PC-9 (cell line): ENCODE data around the gene PSG4. TPM values are rescaled to one million over a fixed set of nuclear protein-coding genes. Genes with fewer than 3 reads are reported as not detected.
"Not testable (repeated sequence)": the region's sequence is repeated elsewhere in the genome, so short reads cannot be mapped to it uniquely, and the experiment has no call there.

Source experiments
- BruUV-seq: library from RNA; stranded (reverse); fragments of 400-500 nt; replicated peaks from 2 replicates; lab custom pipeline; 2021; lab: Mats Ljungman, UMichigan
- CTCF ChIA-PET: fragments of 300-600 bp; sonication (Branson Sonifier 250); formaldehyde crosslinking; loops from one replicate; lab custom pipeline; 2022; ENCODE audit warnings: antibody characterized with exemption; lab: Charles Lee
- POLR2A ChIA-PET: fragments of 300-600 bp; sonication (Branson Sonifier 250); formaldehyde crosslinking; loops from one replicate; lab custom pipeline; 2022; ENCODE audit warnings: antibody characterized with exemption; ENCODE audit not compliant: unreplicated experiment; lab: Charles Lee
- DNase-seq, 2 experiments: peaks; one replicate each; pipeline versions ENCODE4 v3.0.0 to v3.0.0-alpha.2; 2015 to 2022; ENCODE audit warnings: mixed read lengths in 1 of 2
- H2AFZ ChIP-seq: fragments of 200-600 bp; sonication (generic); 2 replicates; pipeline ENCODE4 v1.8.1; 2017; ENCODE audit warnings: antibody characterized with exemption
- H3F3A ChIP-seq: fragments of 200-600 bp; sonication (generic); 2 replicates; pipeline ENCODE4 v1.8.1; 2017; ENCODE audit warnings: antibody characterized with exemption, mild to moderate bottlenecking, low read depth; ENCODE audit not compliant: insufficient read depth
- H3K27ac ChIP-seq: fragments of 200-600 bp; sonication (generic); 2 replicates; pipeline ENCODE4 v1.6.1; 2016; ENCODE audit warnings: mixed run types
- H3K27me3 ChIP-seq: fragments of 200-600 bp; sonication (generic); 2 replicates; pipeline ENCODE4 v1.6.1; 2016; ENCODE audit warnings: low read depth, mixed run types; ENCODE audit not compliant: insufficient read depth
- H3K36me3 ChIP-seq: fragments of 200-600 bp; sonication (generic); 2 replicates; pipeline ENCODE4 v1.6.1; 2016; ENCODE audit warnings: low read depth, mixed run types
- H3K4me1 ChIP-seq: fragments of 200-600 bp; sonication (generic); replicated peaks from 2 replicates; pipeline ENCODE4 v1.6.1; 2016; ENCODE audit warnings: mixed run types; ENCODE audit not compliant: insufficient read depth
- H3K4me2 ChIP-seq: fragments of 200-600 bp; sonication (generic); 2 replicates; pipeline ENCODE4 v1.6.1; 2017; ENCODE audit warnings: mixed run types
- H3K4me3 ChIP-seq: fragments of 200-600 bp; sonication (generic); 2 replicates; pipeline ENCODE4 v1.6.1; 2016; ENCODE audit warnings: mixed run types
- H3K79me2 ChIP-seq: fragments of 200-600 bp; sonication (generic); 2 replicates; pipeline ENCODE4 v1.6.1; 2017; ENCODE audit warnings: low read depth, mixed run types
- H3K9me2 ChIP-seq: fragments of 200-600 bp; sonication (generic); 2 replicates; pipeline ENCODE4 v1.8.1; 2017; ENCODE audit warnings: mild to moderate bottlenecking; ENCODE audit not compliant: insufficient read depth
- H3K9me3 ChIP-seq: fragments of 200-600 bp; sonication (generic); 2 replicates; pipeline ENCODE4 v1.8.1; 2016; ENCODE audit warnings: low read depth; ENCODE audit not compliant: insufficient read depth
- H4K20me1 ChIP-seq: fragments of 200-600 bp; sonication (generic); 2 replicates; pipeline ENCODE4 v1.8.1; 2017; ENCODE audit not compliant: insufficient read depth
- intact Hi-C: fragments of 100-400 bp; cut with micrococcal nuclease; formaldehyde crosslinking; loops from one replicate; pipeline ENCODE4 v1.10.0; 2022; ENCODE audit not compliant: unreplicated experiment
- total RNA-seq: library from RNA; stranded (reverse); gene quantifications from 2 replicates; pipeline ENCODE4 v1.2.3, GENCODE V29; 2021
- TF ChIP-seq, protein P1 (sequence below): fragments of 200-600 bp; sonication (generic); conservative IDR thresholded peaks from 2 replicates; pipeline ENCODE4 v1.6.1; 2017; ENCODE audit warnings: mixed run types, antibody characterized with exemption, mild to moderate bottlenecking, moderate library complexity

The PSG4 gene
- total RNA-seq, 1 experiment from 2014 or later, result 0.24 TPM

DNA sequence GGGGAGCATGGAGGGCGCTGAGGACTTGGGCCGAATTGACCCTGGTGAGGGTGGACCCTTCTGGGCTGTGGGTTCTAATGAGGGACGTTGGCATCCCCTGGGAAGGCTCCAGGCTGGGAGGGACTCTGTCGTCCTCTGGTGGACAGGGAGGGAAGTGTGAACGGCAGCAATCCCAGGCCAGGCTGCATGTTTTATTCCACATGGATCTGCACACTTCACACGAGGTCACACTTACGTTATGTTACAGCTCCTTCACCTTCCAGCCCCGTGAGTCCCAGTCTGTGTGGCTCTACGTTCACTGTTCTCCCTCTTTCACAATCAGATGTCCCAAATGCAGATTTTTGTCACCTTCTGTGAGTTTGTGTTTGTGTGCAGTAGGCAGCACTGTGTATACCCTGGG is 17.3 kb downstream of the PSG4 start:
- H3K27ac ChIP-seq, H3K9me2 ChIP-seq, H3K79me2 ChIP-seq, intact Hi-C loops, POLR2A ChIA-PET, H2AFZ ChIP-seq, H3K9me3 ChIP-seq, H3K27me3 ChIP-seq, H3K36me3 ChIP-seq, H3F3A ChIP-seq, BruUV-seq, H4K20me1 ChIP-seq, H3K4me2 ChIP-seq, DNase-seq, H3K4me3 ChIP-seq: not testable (repeated sequence)
- H3K4me1 ChIP-seq, result peaks cover 12% of the 10 kb centered on the region; the same call in 1 of the 2 replicates
- TF ChIP-seq, protein P1, sequence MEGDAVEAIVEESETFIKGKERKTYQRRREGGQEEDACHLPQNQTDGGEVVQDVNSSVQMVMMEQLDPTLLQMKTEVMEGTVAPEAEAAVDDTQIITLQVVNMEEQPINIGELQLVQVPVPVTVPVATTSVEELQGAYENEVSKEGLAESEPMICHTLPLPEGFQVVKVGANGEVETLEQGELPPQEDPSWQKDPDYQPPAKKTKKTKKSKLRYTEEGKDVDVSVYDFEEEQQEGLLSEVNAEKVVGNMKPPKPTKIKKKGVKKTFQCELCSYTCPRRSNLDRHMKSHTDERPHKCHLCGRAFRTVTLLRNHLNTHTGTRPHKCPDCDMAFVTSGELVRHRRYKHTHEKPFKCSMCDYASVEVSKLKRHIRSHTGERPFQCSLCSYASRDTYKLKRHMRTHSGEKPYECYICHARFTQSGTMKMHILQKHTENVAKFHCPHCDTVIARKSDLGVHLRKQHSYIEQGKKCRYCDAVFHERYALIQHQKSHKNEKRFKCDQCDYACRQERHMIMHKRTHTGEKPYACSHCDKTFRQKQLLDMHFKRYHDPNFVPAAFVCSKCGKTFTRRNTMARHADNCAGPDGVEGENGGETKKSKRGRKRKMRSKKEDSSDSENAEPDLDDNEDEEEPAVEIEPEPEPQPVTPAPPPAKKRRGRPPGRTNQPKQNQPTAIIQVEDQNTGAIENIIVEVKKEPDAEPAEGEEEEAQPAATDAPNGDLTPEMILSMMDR, result peak; percentile 63
- CTCF ChIA-PET, result interaction anchor here (0.6 to 0.7 kb wide), 2 partner anchors 18 to 76 kb away, joined by 3 read pairs; partner anchors contain the start of gene PSG4

DNA sequence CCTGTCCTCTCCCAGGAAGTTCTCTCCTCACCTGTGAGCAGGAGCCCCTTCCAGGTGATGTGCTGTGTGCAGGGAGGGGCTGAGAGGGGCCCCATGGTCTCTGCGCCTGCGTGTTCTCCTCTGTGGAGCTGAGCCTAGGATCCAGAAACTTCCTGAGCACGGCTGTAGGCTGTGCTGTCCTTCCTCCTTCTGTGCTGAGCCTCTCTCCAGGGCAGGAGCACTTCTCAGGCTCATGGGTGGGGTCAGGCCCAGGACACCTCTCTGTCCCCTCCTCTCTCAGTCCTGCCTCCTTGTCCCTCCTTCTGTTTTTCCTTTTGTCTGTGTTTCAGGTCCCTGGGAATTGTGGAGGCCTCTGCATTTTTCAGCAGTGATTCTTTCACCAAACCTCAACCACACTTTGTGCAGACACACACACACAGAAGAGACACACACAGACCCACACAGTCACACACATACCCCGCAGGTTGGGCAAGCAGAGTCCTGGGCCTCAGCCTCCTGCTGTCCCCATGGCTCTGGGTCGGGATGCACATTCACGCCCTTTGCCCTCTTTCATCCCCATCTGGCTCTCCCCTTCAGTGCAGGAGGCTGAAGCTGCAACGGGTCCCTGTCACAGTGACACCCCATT is 19.0 kb downstream of the PSG4 start, which contains the start of gene PSG5:
PSG5 (minus strand) TSS at position 226 of the 625 bp plus-strand sequence; CDS start at position 95, 131 bp downstream.
- BruUV-seq, H3K9me2 ChIP-seq, H3K27ac ChIP-seq, H3K4me3 ChIP-seq, H3K79me2 ChIP-seq, H3K9me3 ChIP-seq, CTCF ChIA-PET, H2AFZ ChIP-seq, intact Hi-C loops, H4K20me1 ChIP-seq, H3K27me3 ChIP-seq, H3K36me3 ChIP-seq, POLR2A ChIA-PET, H3K4me2 ChIP-seq, H3F3A ChIP-seq, DNase-seq: not testable (repeated sequence)
- peaks cover 21% of the 10 kb centered on the region for H3K4me1 ChIP-seq

DNA sequence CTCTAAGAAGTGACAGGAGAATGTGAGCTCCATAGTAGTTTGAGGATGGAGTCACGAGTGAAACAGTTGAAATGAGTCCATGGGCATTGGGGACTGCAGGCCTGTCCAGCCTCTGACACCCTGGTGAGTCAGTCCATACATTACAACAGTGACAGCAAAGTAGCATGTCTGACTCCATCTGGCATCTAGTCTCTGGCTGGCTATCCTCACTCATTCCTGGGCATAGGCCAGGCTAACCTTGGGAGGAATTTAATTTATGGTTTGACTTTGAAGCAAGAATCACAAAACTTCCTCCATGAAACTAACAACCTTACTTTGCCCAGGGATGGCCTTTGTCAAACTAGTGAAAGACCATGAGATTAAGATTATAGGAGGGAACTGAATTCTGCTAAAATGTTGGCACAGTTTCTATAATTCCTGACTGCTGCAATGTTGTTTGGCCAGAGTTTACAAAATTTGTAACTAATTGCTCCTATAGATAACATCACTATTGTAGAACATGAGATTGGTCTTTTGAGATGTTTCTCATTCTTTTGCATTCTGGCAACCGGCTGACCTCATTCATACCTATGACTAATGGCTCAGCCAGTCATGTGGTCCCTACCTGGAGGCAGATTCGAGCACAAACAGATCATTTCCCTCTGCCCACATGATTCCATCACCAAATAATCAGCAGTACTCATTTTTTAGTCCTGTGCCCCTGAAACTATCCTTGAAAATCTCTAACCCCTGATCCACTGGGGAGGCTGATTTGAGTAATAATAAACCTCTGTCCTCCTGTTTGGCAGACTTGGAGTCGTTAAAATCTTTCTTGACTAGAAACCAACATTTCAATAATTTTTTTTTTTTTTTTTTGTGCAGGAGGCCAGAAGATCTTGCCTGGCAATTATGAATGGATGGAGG is 23.3 kb downstream of the PSG4 start:
- intact Hi-C loops, result loop anchor here (1.0 kb wide), 2 partner anchors 62 to 83 kb away; no protein-coding TSS in a partner anchor
- H3K9me2 ChIP-seq, H4K20me1 ChIP-seq, CTCF ChIA-PET, H3K79me2 ChIP-seq, H3K27me3 ChIP-seq, H3K36me3 ChIP-seq, POLR2A ChIA-PET, H3K4me3 ChIP-seq, BruUV-seq, H3K9me3 ChIP-seq, H2AFZ ChIP-seq: not testable (repeated sequence)
- Histone ChIP-seq H3K4me1 (peaks cover 38% of the 10 kb centered on the region), H3K27ac (peak overlapping the region; percentile 86), H3F3A (peaks cover 21% of the 10 kb centered on the region), H3K4me2 (peak overlapping the region; percentile 30)
- peak; percentile 68 to 91 for DNase-seq

DNA sequence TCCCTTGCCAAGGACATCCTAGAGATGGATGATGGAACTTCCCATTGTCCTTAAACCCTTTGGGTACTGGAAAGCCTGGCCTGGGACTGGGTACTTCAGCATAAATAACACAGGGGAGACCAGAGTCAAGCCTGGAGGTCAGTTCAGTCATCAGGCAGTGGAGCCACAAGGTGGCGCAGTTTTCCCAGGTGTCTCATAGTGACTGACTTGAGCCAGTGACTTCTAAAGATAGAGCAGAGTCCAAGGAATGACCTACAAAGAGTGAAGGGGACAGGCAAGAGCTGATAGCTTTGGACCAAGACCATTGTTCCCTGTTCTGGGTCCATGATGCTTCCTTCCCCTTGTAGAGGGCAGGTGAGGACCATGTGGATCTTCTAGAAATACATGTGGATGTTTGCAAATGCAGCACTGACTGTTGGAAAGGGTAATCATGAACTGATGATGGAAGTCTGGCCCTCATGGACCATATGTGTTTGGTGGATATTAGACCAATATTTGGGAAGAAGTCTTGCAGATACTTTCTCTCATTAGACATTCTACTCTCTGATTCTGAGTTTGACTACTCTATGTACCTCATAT is 25.8 kb downstream of the PSG4 start:
- intact Hi-C loops, H3K9me3 ChIP-seq, BruUV-seq, H3K4me3 ChIP-seq, H3K36me3 ChIP-seq, H2AFZ ChIP-seq, H4K20me1 ChIP-seq, POLR2A ChIA-PET, H3K9me2 ChIP-seq, H3K79me2 ChIP-seq, H3K4me2 ChIP-seq, CTCF ChIA-PET, H3K27ac ChIP-seq, H3K27me3 ChIP-seq: not testable (repeated sequence)
- Histone ChIP-seq H3K4me1 (peaks cover 38% of the 10 kb centered on the region), H3F3A (peaks cover 21% of the 10 kb centered on the region)
- TF ChIP-seq, protein P1, result peak; percentile 61
- peak in 1 of 2 experiments; percentile 33 for DNase-seq

DNA sequence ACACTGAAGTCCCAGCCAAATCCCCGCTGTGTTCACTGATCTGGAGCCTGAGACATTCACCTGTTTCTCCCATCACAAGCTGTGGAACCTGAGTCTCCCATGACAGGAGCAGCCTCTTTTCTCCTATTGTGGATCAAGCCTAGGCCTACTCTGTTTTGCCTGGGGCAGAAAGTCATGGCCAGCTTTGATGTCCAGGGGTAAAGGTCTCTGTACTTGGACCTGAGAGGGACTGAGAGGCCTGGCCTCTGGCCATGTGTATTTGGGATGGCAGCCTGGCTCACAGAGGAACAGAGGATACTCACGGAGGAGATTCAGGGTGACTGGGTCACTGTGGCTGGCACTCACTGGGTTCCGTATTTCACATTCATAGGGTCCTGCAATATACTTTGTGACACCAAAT is 26.9 kb downstream of the PSG4 start:
- H2AFZ ChIP-seq, H3K79me2 ChIP-seq, H3K27ac ChIP-seq, H3K9me2 ChIP-seq, H3K4me2 ChIP-seq, H3K27me3 ChIP-seq, H4K20me1 ChIP-seq, CTCF ChIA-PET, intact Hi-C loops, H3K36me3 ChIP-seq, H3K9me3 ChIP-seq, BruUV-seq, DNase-seq, POLR2A ChIA-PET, H3K4me3 ChIP-seq: not testable (repeated sequence)
- H3K4me1 ChIP-seq, result peaks cover 31% of the 10 kb centered on the region
- peaks cover 21% of the 10 kb centered on the region for H3F3A ChIP-seq
